GM19035 (cell line): ENCODE results near the gene MYRIP.
"Not testable (repeated sequence)": the region's sequence is repeated elsewhere in the genome, so short reads cannot be mapped to it uniquely, and the experiment has no call there.

ENCODE experiments used
- ATAC-seq: cut with Tn5 transposase; IDR thresholded peaks from one replicate; pipeline ENCODE4 v1.9.1; 2021; ENCODE audit not compliant: unreplicated experiment

The MYRIP gene

GRCh38 chr3:40024526-40024925 is 215.1 kb downstream of the MYRIP start:
- ATAC-seq: no peak

GRCh38 chr3:40025892-40026291 is 216.5 kb downstream of the MYRIP start:
- not testable (repeated sequence) for ATAC-seq

GRCh38 chr3:40035177-40035576 is 225.8 kb downstream of the MYRIP start:
- no peak for ATAC-seq

- ATAC-seq: no peak
Observed at GRCh38 chr3:40037582-40037981, 228.2 kb downstream of the MYRIP start.

- ATAC-seq: no peak
Observed at GRCh38 chr3:40042752-40043443, 233.5 kb downstream of the MYRIP start.

- ATAC-seq: no peak
Observed at GRCh38 chr3:40043444-40043755, 234.0 kb downstream of the MYRIP start.

GRCh38 chr3:40044487-40044886 is 235.1 kb downstream of the MYRIP start:
- no peak for ATAC-seq

- no peak for ATAC-seq
Observed at GRCh38 chr3:40045051-40045450, 235.6 kb downstream of the MYRIP start.

GRCh38 chr3:40046149-40046548 is 236.7 kb downstream of the MYRIP start:
- ATAC-seq: no peak

GRCh38 chr3:40047406-40047805 is 238.0 kb downstream of the MYRIP start:
- ATAC-seq: no peak

GRCh38 chr3:40053663-40054062 is 244.3 kb downstream of the MYRIP start:
- no peak for ATAC-seq

- no peak for ATAC-seq
Observed at GRCh38 chr3:40054568-40055222, 245.3 kb downstream of the MYRIP start.

GRCh38 chr3:40055361-40055760 is 246.0 kb downstream of the MYRIP start:
- ATAC-seq: no peak

GRCh38 chr3:40055956-40056355 is 246.5 kb downstream of the MYRIP start:
- no peak for ATAC-seq

GRCh38 chr3:40057077-40057476 is 247.7 kb downstream of the MYRIP start:
- no peak for ATAC-seq

- ATAC-seq: no peak
Observed at GRCh38 chr3:40057786-40058185, 248.4 kb downstream of the MYRIP start.

- ATAC-seq: no peak
Observed at GRCh38 chr3:40068636-40069035, 259.2 kb downstream of the MYRIP start.

GRCh38 chr3:40070816-40071215 is 261.4 kb downstream of the MYRIP start:
- no peak for ATAC-seq

- ATAC-seq: no peak
Observed at GRCh38 chr3:40071683-40072238, 262.4 kb downstream of the MYRIP start.

- ATAC-seq: no peak
Observed at GRCh38 chr3:40073310-40074007, 264.1 kb downstream of the MYRIP start.

GRCh38 chr3:40077139-40077538 is 267.7 kb downstream of the MYRIP start:
- not testable (repeated sequence) for ATAC-seq
